Peyer's patch (tissue), 4 donors: ENCODE measurements around the gene ASAP3. TPM values are rescaled to one million over a fixed set of nuclear protein-coding genes. Genes with fewer than 3 reads are reported as not detected.

Experiments
- DNase-seq, 3 donors: peaks; one replicate each; pipeline ENCODE4 v3.0.0-alpha.2; 2017 to 2019
- H3K27ac ChIP-seq, 4 donors: fragments of 200-600 bp; sonication (generic); one replicate each; pipeline ENCODE4 v1.5.1; 2016 to 2019
- H3K27me3 ChIP-seq, 2 donors: fragments of 200-600 bp; sonication (generic); one replicate each; pipeline ENCODE4 v1.5.1; 2019
- H3K36me3 ChIP-seq, 3 donors: fragments of 200-600 bp; sonication (generic); one replicate each; pipeline ENCODE4 v1.5.1; 2016 to 2019
- H3K4me1 ChIP-seq, 4 donors: fragments of 200-600 bp; sonication (generic); one replicate each; pipeline ENCODE4 v1.5.1; 2016 to 2019
- H3K4me3 ChIP-seq, 4 donors: fragments of 200-600 bp; sonication (generic); 1 replicate in 3 of 4; 2 replicates in 1 of 4; pipeline ENCODE4 v1.5.1; 2016 to 2019; ENCODE audit warnings: mild to moderate bottlenecking in 1 of 4
- H3K9me3 ChIP-seq, 4 donors: fragments of 200-600 bp; sonication (generic); one replicate each; pipeline ENCODE4 v1.5.1; 2016 to 2019; ENCODE audit warnings: mild to moderate bottlenecking in 1 of 4
- CTCF ChIP-seq, 6 experiments: fragments of 450-650 bp in 4 of 6; fragments of 200-600 bp in 2 of 6; sonication (generic) in 1 of 6; IDR thresholded peaks; one replicate each; pipeline ENCODE4 v1.5.1; 2017 to 2019; ENCODE audit warnings: antibody characterized with exemption in 6 of 6, mild to moderate bottlenecking in 3 of 6, moderate library complexity in 1 of 6
- POLR2A ChIP-seq, 2 donors: fragments of 450-650 bp; IDR thresholded peaks; one replicate each; pipeline ENCODE4 v1.5.1; 2017; ENCODE audit warnings: antibody characterized with exemption in 2 of 2, mild to moderate bottlenecking in 2 of 2, moderate library complexity in 2 of 2
- total RNA-seq, 4 donors: library from RNA; depleted of rRNA; stranded (reverse); fragments of >200 nt; gene quantifications; one replicate each; pipeline ENCODE4 v1.1.0, GENCODE V29; 2016

Gene ASAP3
- total RNA-seq, 4 donors from 2014 or later: 11.2 to 33.5 (median 25.8) TPM

GRCh38 chr1:23434260-23434775, 49.7 kb downstream of the ASAP3 start:
- DNase-seq: no peak
- H3K4me1 ChIP-seq: peaks cover 0 to 17% (median 0%) of the 10 kb centered on the region in 4 donors
- H3K27me3 ChIP-seq: no peaks in the 10 kb centered on the region
- no peak overlapping the region for H3K4me3 ChIP-seq
- H3K9me3 ChIP-seq: no peaks in the 10 kb centered on the region
- no peak overlapping the region for H3K27ac ChIP-seq
- H3K36me3 ChIP-seq: peaks cover 0 to 14% (median 0%) of the 10 kb centered on the region in 3 donors
- TF ChIP-seq POLR2A (IDR thresholded peaks at IDR 0.05) (no peak), CTCF (IDR thresholded peaks at IDR 0.05) (no peak)

GRCh38 chr1:23433122-23433521, 50.9 kb downstream of the ASAP3 start:
- Histone ChIP-seq H3K27ac (no peak overlapping the region), H3K27me3 (no peaks in the 10 kb centered on the region), H3K9me3 (no peaks in the 10 kb centered on the region), H3K4me3 (no peak overlapping the region), H3K4me1 (peaks cover 0 to 17% (median 0%) of the 10 kb centered on the region in 4 donors), H3K36me3 (peaks cover 0 to 14% (median 0%) of the 10 kb centered on the region in 3 donors)
- TF ChIP-seq POLR2A (IDR thresholded peaks at IDR 0.05) (no peak), CTCF (IDR thresholded peaks at IDR 0.05) (no peak)
- DNase-seq: no peak

GRCh38 chr1:23431431-23431830, 52.5 kb downstream of the ASAP3 start:
- DNase-seq: no peak
- Histone ChIP-seq H3K4me1 (peaks cover 0 to 11% (median 0%) of the 10 kb centered on the region in 4 donors), H3K36me3 (peaks cover 0 to 14% (median 0%) of the 10 kb centered on the region in 3 donors), H3K27ac (no peak overlapping the region), H3K27me3 (no peaks in the 10 kb centered on the region), H3K4me3 (no peak overlapping the region), H3K9me3 (no peaks in the 10 kb centered on the region)
- TF ChIP-seq CTCF (IDR thresholded peaks at IDR 0.05): no peak
- no peak for TF ChIP-seq POLR2A (IDR thresholded peaks at IDR 0.05)

GRCh38 chr1:23430803-23431202, 53.2 kb downstream of the ASAP3 start:
- DNase-seq: no peak
- Histone ChIP-seq H3K36me3 (peaks cover 0 to 14% (median 0%) of the 10 kb centered on the region in 3 donors), H3K9me3 (no peaks in the 10 kb centered on the region), H3K27ac (no peak overlapping the region), H3K27me3 (no peaks in the 10 kb centered on the region), H3K4me1 (peaks cover 0 to 5% (median 0%) of the 10 kb centered on the region in 4 donors), H3K4me3 (no peak overlapping the region)
- TF ChIP-seq CTCF (IDR thresholded peaks at IDR 0.05): no peak
- no peak for TF ChIP-seq POLR2A (IDR thresholded peaks at IDR 0.05)

GRCh38 chr1:23428136-23428905, 55.7 kb downstream of the ASAP3 start:
- H3K9me3 ChIP-seq: no peaks in the 10 kb centered on the region
- peaks cover 0 to 12% (median 5%) of the 10 kb centered on the region in 4 donors for H3K4me1 ChIP-seq
- H3K27ac ChIP-seq: no peak overlapping the region
- peaks cover 0 to 14% (median 0%) of the 10 kb centered on the region in 3 donors for H3K36me3 ChIP-seq
- no peak overlapping the region for H3K4me3 ChIP-seq
- H3K27me3 ChIP-seq: no peaks in the 10 kb centered on the region
- no peak for TF ChIP-seq CTCF (IDR thresholded peaks at IDR 0.05)
- TF ChIP-seq POLR2A (IDR thresholded peaks at IDR 0.05): no peak
- no peak for DNase-seq
